HUDEP-2 (cell line): ENCODE results near the gene YTHDC2.

Experiments
- DNase-seq, 76 experiments: peaks; one replicate each; lab custom pipeline; 2025; ENCODE audit not compliant: unreplicated experiment in 76 of 76; lab: John Stamatoyannopoulos, UW

YTHDC2 gene

GRCh38 chr5:113513384-113514288 lies at the start of gene YTHDC2:
Gene YTHDC2 (plus strand): TSS chr5:113513694. CDS start chr5:113513896, 202 bp downstream.
- peak in 74 of 76 experiments; percentile 19 to 84 (median 68) for DNase-seq

GRCh38 chr5:113474100-113474728 lies 39.3 kb upstream of the YTHDC2 start:
- DNase-seq = peak in 3 of 76 experiments; percentile 1 to 16 (median 10)

- no peak for DNase-seq
These were observed 34.8 kb upstream of the YTHDC2 start for GRCh38 chr5:113478691-113479090.

- DNase-seq = no peak
These were observed 33.3 kb upstream of the YTHDC2 start for GRCh38 chr5:113480243-113480642.

- no peak for DNase-seq
These were observed 26.1 kb upstream of the YTHDC2 start for GRCh38 chr5:113487416-113487780.

GRCh38 chr5:113487781-113488644 lies 25.5 kb upstream of the YTHDC2 start, which contains the start of gene MCC:
Gene MCC (minus strand): TSS chr5:113488453.
- DNase-seq = peak in 2 of 76 experiments; percentile 2 to 3

GRCh38 chr5:113488645-113489184 lies 24.8 kb upstream of the YTHDC2 start:
- DNase-seq = no peak

- DNase-seq = peak in 2 of 76 experiments; percentile 1 to 2
These were observed 24.2 kb upstream of the YTHDC2 start for GRCh38 chr5:113489299-113489698.

- no peak for DNase-seq
These were observed 23.2 kb upstream of the YTHDC2 start for GRCh38 chr5:113490317-113490716.

GRCh38 chr5:113491022-113491421 lies 22.5 kb upstream of the YTHDC2 start:
- DNase-seq = no peak

- no peak for DNase-seq
These were observed 20.0 kb upstream of the YTHDC2 start for GRCh38 chr5:113493446-113493845.

- DNase-seq = no peak
These were observed 18.1 kb upstream of the YTHDC2 start for GRCh38 chr5:113495422-113495841.

- DNase-seq = no peak
These were observed 11.4 kb upstream of the YTHDC2 start for GRCh38 chr5:113502073-113502472.

GRCh38 chr5:113503146-113503545 lies 10.3 kb upstream of the YTHDC2 start:
- no peak for DNase-seq

GRCh38 chr5:113505181-113505580 lies 8.3 kb upstream of the YTHDC2 start:
- DNase-seq = no peak

GRCh38 chr5:113507601-113508000 lies 5.9 kb upstream of the YTHDC2 start:
- DNase-seq = no peak

- DNase-seq = no peak
These were observed 4.7 kb upstream of the YTHDC2 start for GRCh38 chr5:113508756-113509155.

- DNase-seq = peak in 19 of 76 experiments; percentile 1 to 36 (median 11)
These were observed 2.5 kb upstream of the YTHDC2 start for GRCh38 chr5:113510836-113511451.

GRCh38 chr5:113512341-113512740 lies 1.2 kb upstream of the YTHDC2 start:
- no peak for DNase-seq

- peak in 8 of 76 experiments; percentile 1 to 36 (median 12) for DNase-seq
These were observed 768 bp downstream of the YTHDC2 start for GRCh38 chr5:113514289-113514635.
